ENCODE data around the gene LRRC49. TPM values are rescaled to one million over a fixed set of nuclear protein-coding genes. Genes with fewer than 3 reads are reported as not detected.

The LRRC49 gene
- total RNA-seq, 2 experiments from 2014 or later: not detected

DNA sequence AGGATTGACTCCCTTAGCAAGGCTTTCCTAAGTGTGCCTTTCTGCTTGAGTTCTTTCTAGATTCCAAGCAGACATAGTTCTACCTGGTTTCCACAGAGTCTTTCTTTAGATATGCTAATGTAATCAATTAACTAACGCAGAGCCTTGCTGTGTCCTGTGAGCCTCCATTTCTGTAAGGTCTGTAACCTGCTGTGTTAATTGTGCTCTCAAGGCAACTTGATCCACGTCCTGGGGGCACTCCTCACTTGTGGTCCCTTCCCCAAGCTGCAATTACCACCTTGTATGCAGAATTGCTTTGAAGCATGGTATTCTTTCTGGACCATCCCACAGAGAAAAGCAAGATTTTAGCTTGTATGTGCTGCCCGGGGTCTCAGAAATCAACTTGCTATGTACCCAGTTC is 193.2 kb downstream of the LRRC49 start:
- POLR2A ChIA-PET: no interaction called here
- DNase-seq (ENCODE audit: low spot score): no peak
- TF ChIP-seq EZH2phosphoT487 (IDR thresholded peaks at IDR 0.05; ENCODE audit: borderline replicate concordance, low read depth, low read length): no peak
- TF ChIP-seq, protein P1, sequence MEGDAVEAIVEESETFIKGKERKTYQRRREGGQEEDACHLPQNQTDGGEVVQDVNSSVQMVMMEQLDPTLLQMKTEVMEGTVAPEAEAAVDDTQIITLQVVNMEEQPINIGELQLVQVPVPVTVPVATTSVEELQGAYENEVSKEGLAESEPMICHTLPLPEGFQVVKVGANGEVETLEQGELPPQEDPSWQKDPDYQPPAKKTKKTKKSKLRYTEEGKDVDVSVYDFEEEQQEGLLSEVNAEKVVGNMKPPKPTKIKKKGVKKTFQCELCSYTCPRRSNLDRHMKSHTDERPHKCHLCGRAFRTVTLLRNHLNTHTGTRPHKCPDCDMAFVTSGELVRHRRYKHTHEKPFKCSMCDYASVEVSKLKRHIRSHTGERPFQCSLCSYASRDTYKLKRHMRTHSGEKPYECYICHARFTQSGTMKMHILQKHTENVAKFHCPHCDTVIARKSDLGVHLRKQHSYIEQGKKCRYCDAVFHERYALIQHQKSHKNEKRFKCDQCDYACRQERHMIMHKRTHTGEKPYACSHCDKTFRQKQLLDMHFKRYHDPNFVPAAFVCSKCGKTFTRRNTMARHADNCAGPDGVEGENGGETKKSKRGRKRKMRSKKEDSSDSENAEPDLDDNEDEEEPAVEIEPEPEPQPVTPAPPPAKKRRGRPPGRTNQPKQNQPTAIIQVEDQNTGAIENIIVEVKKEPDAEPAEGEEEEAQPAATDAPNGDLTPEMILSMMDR (conservative IDR thresholded peaks at IDR 0.05; ENCODE audit: low read length): no peak
- Histone ChIP-seq H3K4me1 (ENCODE audit: insufficient read depth, low read length, poor library complexity, severe bottlenecking) (no peaks in the 10 kb centered on the region), H3K9me2 (ENCODE audit: insufficient read depth, low read length) (no peaks in the 10 kb centered on the region), H3K4me3 (ENCODE audit: low read depth, low read length, poor library complexity, severe bottlenecking) (no peak overlapping the region), H2AFZ (ENCODE audit: low read length) (no peak overlapping the region), H3K36me3 (ENCODE audit: insufficient read depth, low read length) (no peaks in the 10 kb centered on the region), H3K9me3 (ENCODE audit: low read length) (no peaks in the 10 kb centered on the region), H3K4me2 (ENCODE audit: low read length) (no peak overlapping the region), H3K79me2 (ENCODE audit: insufficient read depth, low read depth, low read length) (no peaks in the 10 kb centered on the region), H4K20me1 (ENCODE audit: insufficient read depth, low read length) (no peaks in the 10 kb centered on the region), H3K27ac (ENCODE audit: low read depth, low read length, poor library complexity, severe bottlenecking) (no peak overlapping the region)
- intact Hi-C loops (cut with micrococcal nuclease; ENCODE audit: unreplicated experiment): no loop called here
- BruUV-seq (replicated peaks): no TSS peak
- CTCF ChIA-PET (ENCODE audit: unreplicated experiment): no interaction called here

DNA sequence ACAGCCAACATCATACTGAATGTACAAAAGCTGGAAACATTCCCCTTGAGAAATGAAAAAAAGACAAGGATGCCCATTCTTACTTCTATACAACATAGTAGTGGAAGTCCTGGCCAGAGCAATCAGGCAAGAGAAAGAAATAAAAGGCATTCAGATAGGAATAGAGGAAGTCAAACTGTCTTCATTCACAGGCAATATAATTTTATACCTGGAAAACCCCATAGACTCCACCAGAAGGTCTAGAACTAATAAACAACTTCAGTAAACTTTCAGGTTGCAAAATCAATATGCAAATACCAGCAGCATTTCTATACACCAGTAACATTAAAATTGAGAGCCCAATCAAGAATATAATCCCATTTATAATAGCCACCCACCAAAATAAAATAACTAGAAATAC is 195.5 kb downstream of the LRRC49 start:
- ChIA-PET POLR2A (no interaction called here), CTCF (ENCODE audit: unreplicated experiment) (no interaction called here)
- BruUV-seq (replicated peaks): no TSS peak
- TF ChIP-seq EZH2phosphoT487 (IDR thresholded peaks at IDR 0.05; ENCODE audit: borderline replicate concordance, low read depth, low read length): no peak
- TF ChIP-seq, protein P1 (conservative IDR thresholded peaks at IDR 0.05; ENCODE audit: low read length): no peak
- no peak overlapping the region for H3K4me2 ChIP-seq (ENCODE audit: low read length)
- H3K9me2 ChIP-seq (ENCODE audit: insufficient read depth, low read length): no peaks in the 10 kb centered on the region
- no peaks in the 10 kb centered on the region for H3K9me3 ChIP-seq (ENCODE audit: low read length)
- no peak overlapping the region for H2AFZ ChIP-seq (ENCODE audit: low read length)
- H3K36me3 ChIP-seq (ENCODE audit: insufficient read depth, low read length): no peaks in the 10 kb centered on the region
- no peak overlapping the region for H3K27ac ChIP-seq (ENCODE audit: low read depth, low read length, poor library complexity, severe bottlenecking)
- no peaks in the 10 kb centered on the region for H4K20me1 ChIP-seq (ENCODE audit: insufficient read depth, low read length)
- intact Hi-C loops (cut with micrococcal nuclease; ENCODE audit: unreplicated experiment): no loop called here
- H3K4me3 ChIP-seq (ENCODE audit: low read depth, low read length, poor library complexity, severe bottlenecking): no peak overlapping the region
- H3K4me1 ChIP-seq (ENCODE audit: insufficient read depth, low read length, poor library complexity, severe bottlenecking): no peaks in the 10 kb centered on the region
- no peaks in the 10 kb centered on the region for H3K79me2 ChIP-seq (ENCODE audit: insufficient read depth, low read depth, low read length)
- DNase-seq (ENCODE audit: low spot score): no peak

DNA sequence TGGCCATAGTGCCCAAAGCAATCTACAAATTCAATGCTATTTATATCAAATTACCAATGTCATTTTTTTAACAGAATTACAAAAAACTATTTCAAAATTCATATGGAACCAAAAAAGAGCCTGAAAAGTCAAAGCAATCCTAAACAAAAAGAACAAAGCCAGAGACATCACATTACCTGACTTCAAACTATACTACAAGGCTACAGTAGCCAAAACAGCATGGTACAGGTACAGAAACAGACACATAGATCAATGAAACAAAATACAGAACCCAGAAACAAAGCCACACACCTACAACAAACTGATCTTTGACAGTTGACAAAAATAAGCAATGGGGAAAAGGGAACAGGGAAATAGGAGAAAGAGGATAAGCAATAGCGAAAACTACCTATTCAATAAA is 196.1 kb downstream of the LRRC49 start:
- H3K27ac ChIP-seq (ENCODE audit: low read depth, low read length, poor library complexity, severe bottlenecking): no peak overlapping the region
- no peaks in the 10 kb centered on the region for H3K9me2 ChIP-seq (ENCODE audit: insufficient read depth, low read length)
- H4K20me1 ChIP-seq (ENCODE audit: insufficient read depth, low read length): no peaks in the 10 kb centered on the region
- TF ChIP-seq, protein P1 (conservative IDR thresholded peaks at IDR 0.05; ENCODE audit: low read length): no peak
- TF ChIP-seq EZH2phosphoT487 (IDR thresholded peaks at IDR 0.05; ENCODE audit: borderline replicate concordance, low read depth, low read length): no peak
- H3K9me3 ChIP-seq (ENCODE audit: low read length): no peaks in the 10 kb centered on the region
- no peaks in the 10 kb centered on the region for H3K79me2 ChIP-seq (ENCODE audit: insufficient read depth, low read depth, low read length)
- H3K36me3 ChIP-seq (ENCODE audit: insufficient read depth, low read length): no peaks in the 10 kb centered on the region
- ChIA-PET CTCF (ENCODE audit: unreplicated experiment) (no interaction called here), POLR2A (no interaction called here)
- H3K4me2 ChIP-seq (ENCODE audit: low read length): no peak overlapping the region
- no peak overlapping the region for H3K4me3 ChIP-seq (ENCODE audit: low read depth, low read length, poor library complexity, severe bottlenecking)
- BruUV-seq (replicated peaks): no TSS peak
- DNase-seq (ENCODE audit: low spot score): no peak
- H2AFZ ChIP-seq (ENCODE audit: low read length): no peak overlapping the region
- no peaks in the 10 kb centered on the region for H3K4me1 ChIP-seq (ENCODE audit: insufficient read depth, low read length, poor library complexity, severe bottlenecking)
- intact Hi-C loops (cut with micrococcal nuclease; ENCODE audit: unreplicated experiment): no loop called here
